Stomach (tissue), 9 donors: ENCODE data around the gene IKBKE. TPM values are rescaled to one million over a fixed set of nuclear protein-coding genes. Genes with fewer than 3 reads are reported as not detected.

Experiments used
- DNase-seq, 2 donors: peaks; one replicate each; pipeline versions ENCODE4 v3.0.0 to v3.0.0-alpha.2; 2013 to 2019
- H3K27ac ChIP-seq, 5 donors: fragments of 200-600 bp in 4 of 5; sonication (generic) in 4 of 5; one replicate each; pipeline ENCODE4 v1.5.1; 2013 to 2019; ENCODE audit warnings: mild to moderate bottlenecking in 1 of 5, moderate library complexity in 1 of 5
- H3K27me3 ChIP-seq, 3 donors: fragments of 200-600 bp; sonication (generic); one replicate each; pipeline ENCODE4 v1.5.1; 2017 to 2019; ENCODE audit warnings: mixed run types in 1 of 3
- H3K36me3 ChIP-seq, 4 donors: fragments of 200-600 bp; sonication (generic); 1 replicate in 3 of 4; 2 replicates in 1 of 4; pipeline ENCODE4 v1.5.1; 2016 to 2019
- H3K4me1 ChIP-seq, 4 donors: fragments of 200-600 bp; sonication (generic); one replicate each; pipeline ENCODE4 v1.5.1; 2016 to 2019
- H3K4me3 ChIP-seq, 4 donors: fragments of 200-600 bp; sonication (generic) in 3 of 4; one replicate each; pipeline ENCODE4 v1.5.1; 2016 to 2019; ENCODE audit warnings: mild to moderate bottlenecking in 1 of 4
- H3K9me3 ChIP-seq, 4 donors: fragments of 200-600 bp; sonication (generic); one replicate each; pipeline ENCODE4 v1.5.1; 2016 to 2019
- CTCF ChIP-seq, 7 experiments: fragments of 450-650 bp in 4 of 7; fragments of 200-600 bp in 3 of 7; sonication (generic) in 3 of 7; IDR thresholded peaks; one replicate each; pipeline ENCODE4 v1.5.1; 2016 to 2019; ENCODE audit warnings: antibody characterized with exemption in 7 of 7, control low read depth in 2 of 7, mild to moderate bottlenecking in 1 of 7
- EP300 ChIP-seq: sonication (generic); formaldehyde crosslinking; IDR thresholded peaks from one replicate; pipeline ENCODE4 v1.6.1; 2017; ENCODE audit warnings: antibody characterized with exemption
- POLR2A ChIP-seq, 4 donors: fragments of 450-650 bp; IDR thresholded peaks; one replicate each; pipeline ENCODE4 v1.6.1; 2016; ENCODE audit warnings: antibody characterized with exemption in 4 of 4, control low read depth in 2 of 4, mild to moderate bottlenecking in 1 of 4, moderate library complexity in 1 of 4
- POLR2AphosphoS5 ChIP-seq, 3 donors: sonication (generic); formaldehyde crosslinking; IDR thresholded peaks; one replicate each; pipeline ENCODE4 v1.6.1; 2016; ENCODE audit warnings: antibody characterized with exemption in 3 of 3
- WGBS, 5 donors: extraction: QIAGEN DNeasy Blood & Tissue Kit in 3 of 5; methylation state at CpG; one replicate each; pipeline versions ENCODE4 v1.1.5 to v1.1.7; 2013 to 2018; 5-methylcytosine and 5-hydroxymethylcytosine counted together
- intact Hi-C: fragments of 100-400 bp; cut with DNase I; formaldehyde crosslinking; loops from one replicate; pipeline ENCODE4 v1.15.1; 2023; ENCODE audit warnings: low total_unique reads
- polyA plus RNA-seq, 3 donors: library from polyadenylated mRNA; stranded (reverse); fragments of 200-250 nt; gene quantifications; one replicate each; pipeline ENCODE4 v1.2.3, GENCODE V29; 2013
- total RNA-seq, 5 donors: library from RNA; depleted of rRNA; stranded (reverse); fragments of >200 nt; gene quantifications; one replicate each; pipeline versions ENCODE4 v1.1.0 to v1.2.3, GENCODE V29; 2014 to 2016
- donor health status: healthy with polysubstance abuse.
- donor health status: Bipolar disorder and iron deficiency.
- donor health status: healthy.

IKBKE gene
- total and polyA plus RNA-seq, 8 donors, result 4.9 to 49.6 (median 7.8) TPM

- WGBS, 5 donors, result 89 to 93% (median 91%) methylated on average over 11 of the region's 11 CpGs
- H3K36me3 ChIP-seq, result peaks cover 20 to 95% (median 84%) of the 10 kb centered on the region in 4 donors
- no peak for DNase-seq
- H3K27ac ChIP-seq, result no peak overlapping the region
- TF ChIP-seq EP300 (no peak), POLR2A (IDR thresholded peaks at IDR 0.05) (no peak), CTCF (IDR thresholded peaks at IDR 0.05) (no peak)
- no peaks in the 10 kb centered on the region for H3K9me3 ChIP-seq
- peaks cover 0 to 13% (median 0%) of the 10 kb centered on the region in 4 donors for H3K4me1 ChIP-seq
- no peaks in the 10 kb centered on the region for H3K27me3 ChIP-seq
- H3K4me3 ChIP-seq, result no peak overlapping the region
- intact Hi-C loops, result no loop called here
Observed at GRCh38 chr1:206446688-206447421, 23.4 kb upstream of the IKBKE start.

- TF ChIP-seq POLR2AphosphoS5 (IDR thresholded peaks at IDR 0.05) (no peak), CTCF (IDR thresholded peaks at IDR 0.05) (no peak), POLR2A (IDR thresholded peaks at IDR 0.05) (no peak)
- intact Hi-C loops, result no loop called here
- peaks cover 0 to 13% (median 0%) of the 10 kb centered on the region in 4 donors for H3K4me1 ChIP-seq
- no peak overlapping the region for H3K27ac ChIP-seq
- H3K9me3 ChIP-seq, result no peaks in the 10 kb centered on the region
- 77 to 95% (median 81%) methylated on average over 3 of the region's 3 CpGs for WGBS, 5 donors
- no peaks in the 10 kb centered on the region for H3K27me3 ChIP-seq
- peaks cover 20 to 93% (median 84%) of the 10 kb centered on the region in 4 donors for H3K36me3 ChIP-seq
- DNase-seq, result no peak
- no peak overlapping the region for H3K4me3 ChIP-seq
Observed at GRCh38 chr1:206447422-206447765, 22.9 kb upstream of the IKBKE start.

- Histone ChIP-seq H3K4me1 (peaks cover 0 to 13% (median 0%) of the 10 kb centered on the region in 4 donors), H3K27ac (no peak overlapping the region), H3K27me3 (no peaks in the 10 kb centered on the region), H3K9me3 (no peaks in the 10 kb centered on the region), H3K4me3 (no peak overlapping the region), H3K36me3 (peaks cover 20 to 93% (median 83%) of the 10 kb centered on the region in 4 donors)
- intact Hi-C loops, result no loop called here
- DNase-seq, result no peak
- TF ChIP-seq POLR2AphosphoS5 (IDR thresholded peaks at IDR 0.05) (no peak), CTCF (IDR thresholded peaks at IDR 0.05) (no peak), POLR2A (IDR thresholded peaks at IDR 0.05) (no peak), EP300 (no peak)
- WGBS, 5 donors, result 81 to 97% (median 93%) methylated on average over 4 of the region's 4 CpGs
Observed at GRCh38 chr1:206447792-206448191, 22.5 kb upstream of the IKBKE start.

GRCh38 chr1:206448471-206448870, 21.8 kb upstream of the IKBKE start:
- TF ChIP-seq POLR2AphosphoS5 (IDR thresholded peaks at IDR 0.05) (no peak), POLR2A (IDR thresholded peaks at IDR 0.05) (no peak), CTCF (IDR thresholded peaks at IDR 0.05) (no peak), EP300 (no peak)
- DNase-seq, result no peak
- Histone ChIP-seq H3K4me1 (peaks cover 0 to 13% (median 0%) of the 10 kb centered on the region in 4 donors), H3K27me3 (no peaks in the 10 kb centered on the region), H3K27ac (no peak overlapping the region), H3K4me3 (no peak overlapping the region), H3K9me3 (no peaks in the 10 kb centered on the region), H3K36me3 (peaks cover 25 to 93% (median 84%) of the 10 kb centered on the region in 4 donors)
- 72 to 92% (median 87%) methylated on average over 4 of the region's 4 CpGs for WGBS, 5 donors
- intact Hi-C loops, result no loop called here
